GM13976 (cell line): ENCODE measurements around the gene GRID1.

Source experiments
- DNase-seq: peaks from one replicate; pipeline ENCODE4 v3.0.0; 2012; ENCODE audit warnings: low spot score
- in situ Hi-C: fragments of 300-500 bp; cut with MboI; formaldehyde crosslinking; loops from one replicate; pipeline ENCODE4 v1.12.0; 2022; ENCODE audit warnings: low sequenced_read_pairs, mixed read lengths, inconsistent platforms; ENCODE audit not compliant: unreplicated experiment
- TF ChIP-seq, protein P1 (sequence below): IDR thresholded peaks from 2 replicates; pipeline ENCODE4 v1.5.1; 2012; ENCODE audit warnings: borderline replicate concordance, mild to moderate bottlenecking; ENCODE audit not compliant: insufficient read depth; ENCODE audit errors: extremely low read depth, missing control alignments, control extremely low read depth

GRID1 gene

DNA sequence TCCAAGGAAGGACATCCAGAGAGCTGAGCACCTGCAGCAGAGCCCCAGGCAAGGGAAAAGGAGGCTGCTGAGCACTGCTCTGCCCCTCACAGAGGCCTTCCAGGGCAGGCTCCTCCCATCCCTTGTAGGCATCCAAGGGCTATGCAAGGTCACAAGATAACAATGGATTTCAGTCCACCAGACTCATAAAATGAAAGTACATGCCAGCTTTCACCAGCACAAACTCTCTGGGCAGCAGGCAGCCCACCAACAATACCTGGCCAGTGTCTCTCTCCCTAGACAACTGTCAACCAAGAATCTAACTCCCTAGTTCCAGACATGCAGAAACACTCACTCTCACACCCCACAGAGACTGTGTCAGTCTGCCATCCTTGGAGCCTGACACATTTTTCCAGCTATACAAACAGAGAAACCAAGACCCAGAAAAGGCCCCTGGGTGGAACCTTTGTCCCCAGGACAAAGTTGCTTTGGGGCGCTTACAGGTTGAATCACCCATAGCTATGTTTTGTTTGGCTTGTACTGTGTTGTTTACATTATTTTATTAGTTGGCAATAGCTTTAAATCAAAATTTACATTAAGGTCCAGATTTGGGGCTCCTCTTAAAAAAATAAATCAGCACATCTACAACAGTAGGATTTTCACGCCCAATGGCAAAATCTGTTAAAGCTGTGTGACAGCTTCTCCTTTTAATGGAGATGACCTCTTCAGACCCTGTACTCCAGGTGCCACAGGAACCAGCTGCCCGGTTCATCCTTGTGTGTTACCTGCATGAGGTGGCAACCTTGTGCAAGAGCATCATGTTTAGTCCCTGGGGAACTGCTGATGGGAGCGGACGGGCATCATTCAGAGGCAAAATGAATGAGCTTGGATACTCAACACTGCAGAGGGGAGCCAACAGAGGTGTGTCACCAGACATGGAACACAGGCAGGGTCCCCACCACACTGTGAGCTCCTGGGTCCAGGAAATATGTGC, 5.2 kb downstream of the GRID1 start:
- in situ Hi-C loops, result no loop called here
- TF ChIP-seq, protein P1, sequence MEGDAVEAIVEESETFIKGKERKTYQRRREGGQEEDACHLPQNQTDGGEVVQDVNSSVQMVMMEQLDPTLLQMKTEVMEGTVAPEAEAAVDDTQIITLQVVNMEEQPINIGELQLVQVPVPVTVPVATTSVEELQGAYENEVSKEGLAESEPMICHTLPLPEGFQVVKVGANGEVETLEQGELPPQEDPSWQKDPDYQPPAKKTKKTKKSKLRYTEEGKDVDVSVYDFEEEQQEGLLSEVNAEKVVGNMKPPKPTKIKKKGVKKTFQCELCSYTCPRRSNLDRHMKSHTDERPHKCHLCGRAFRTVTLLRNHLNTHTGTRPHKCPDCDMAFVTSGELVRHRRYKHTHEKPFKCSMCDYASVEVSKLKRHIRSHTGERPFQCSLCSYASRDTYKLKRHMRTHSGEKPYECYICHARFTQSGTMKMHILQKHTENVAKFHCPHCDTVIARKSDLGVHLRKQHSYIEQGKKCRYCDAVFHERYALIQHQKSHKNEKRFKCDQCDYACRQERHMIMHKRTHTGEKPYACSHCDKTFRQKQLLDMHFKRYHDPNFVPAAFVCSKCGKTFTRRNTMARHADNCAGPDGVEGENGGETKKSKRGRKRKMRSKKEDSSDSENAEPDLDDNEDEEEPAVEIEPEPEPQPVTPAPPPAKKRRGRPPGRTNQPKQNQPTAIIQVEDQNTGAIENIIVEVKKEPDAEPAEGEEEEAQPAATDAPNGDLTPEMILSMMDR, result no peak
- no peak for DNase-seq

DNA sequence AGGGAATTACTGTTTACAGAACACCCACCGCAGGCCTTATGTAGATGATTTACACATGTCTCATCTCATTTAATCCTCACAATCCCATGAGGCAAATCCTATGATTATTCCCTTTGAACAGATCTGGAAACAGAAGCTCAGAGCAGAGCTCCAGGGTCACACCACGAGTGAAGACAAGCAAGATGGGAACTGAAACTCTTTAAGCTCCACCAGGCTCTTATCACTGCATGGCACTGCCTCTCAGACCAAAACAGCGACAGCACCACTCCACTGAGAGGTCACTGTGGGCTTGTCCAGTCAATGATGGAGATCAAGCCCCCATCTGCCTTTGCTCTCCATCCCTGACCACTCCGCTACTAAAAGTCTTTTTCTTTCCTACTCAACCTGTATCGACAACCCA, 5.9 kb downstream of the GRID1 start:
- no peak for DNase-seq
- TF ChIP-seq, protein P1, result no peak
- in situ Hi-C loops, result no loop called here

DNA sequence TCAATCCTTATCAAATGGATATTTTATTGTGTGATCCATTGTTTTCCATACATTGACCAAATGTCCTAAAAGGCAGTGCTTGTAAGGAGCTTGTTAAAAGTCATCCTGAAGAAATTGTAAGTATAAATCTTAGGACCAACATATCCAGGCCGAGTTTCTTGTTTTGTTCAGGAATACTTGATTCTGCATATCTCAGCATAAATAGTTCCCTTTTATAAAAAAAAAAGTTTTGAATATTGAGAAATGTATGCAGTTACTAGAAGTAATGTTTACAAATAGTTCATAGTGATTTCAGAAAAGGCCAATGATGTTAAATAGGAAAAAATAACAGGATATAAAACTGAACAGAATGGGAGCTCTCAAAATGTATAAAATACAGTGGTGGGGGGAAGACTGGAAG, 6.6 kb downstream of the GRID1 start:
- no peak for DNase-seq
- TF ChIP-seq, protein P1, result no peak
- in situ Hi-C loops, result no loop called here

DNA sequence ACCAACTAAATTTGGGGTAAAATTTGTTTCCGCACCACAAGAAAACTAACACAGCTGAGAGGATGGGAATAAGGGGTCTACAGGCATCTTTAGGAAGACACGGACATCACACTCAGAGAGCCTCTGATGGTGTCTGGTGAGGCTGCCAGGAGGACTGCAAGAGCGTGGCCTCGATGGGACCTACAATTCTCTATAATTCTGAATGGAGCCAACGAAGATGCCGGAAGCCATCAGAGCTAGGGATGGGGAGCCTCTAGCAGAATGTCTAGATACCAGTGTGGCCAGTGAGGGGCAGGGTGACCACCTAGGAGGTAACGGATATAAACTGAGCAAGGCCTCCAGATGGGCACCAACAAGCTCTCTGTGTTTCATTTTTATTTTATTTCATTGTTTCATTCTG, 7.5 kb downstream of the GRID1 start:
- in situ Hi-C loops, result no loop called here

DNA sequence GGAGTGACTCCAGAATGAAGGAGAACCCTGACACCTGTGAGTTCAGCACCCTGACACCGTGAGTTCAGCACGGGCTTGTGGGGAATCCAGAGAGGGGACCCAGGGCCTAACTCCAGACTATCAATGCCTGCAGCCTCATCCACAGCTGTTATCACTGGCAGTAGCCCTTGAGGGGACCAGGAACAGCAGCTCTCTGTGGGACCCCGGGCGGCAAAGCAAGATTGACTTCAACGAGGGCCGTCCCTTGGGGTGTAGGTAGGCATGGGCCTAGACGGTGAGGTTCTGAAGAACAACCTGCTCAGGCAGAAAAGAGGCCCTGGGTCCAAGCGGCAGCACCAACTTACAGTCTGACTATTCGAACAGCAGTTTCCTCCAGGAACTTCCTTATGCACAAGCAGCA, 8.9 kb downstream of the GRID1 start:
- DNase-seq, result no peak
- in situ Hi-C loops, result no loop called here
- TF ChIP-seq, protein P1, result no peak

More for the DNA sequence above, 7.5 kb downstream of the GRID1 start:
- DNase-seq, result no peak
- TF ChIP-seq, protein P1, result no peak

DNA sequence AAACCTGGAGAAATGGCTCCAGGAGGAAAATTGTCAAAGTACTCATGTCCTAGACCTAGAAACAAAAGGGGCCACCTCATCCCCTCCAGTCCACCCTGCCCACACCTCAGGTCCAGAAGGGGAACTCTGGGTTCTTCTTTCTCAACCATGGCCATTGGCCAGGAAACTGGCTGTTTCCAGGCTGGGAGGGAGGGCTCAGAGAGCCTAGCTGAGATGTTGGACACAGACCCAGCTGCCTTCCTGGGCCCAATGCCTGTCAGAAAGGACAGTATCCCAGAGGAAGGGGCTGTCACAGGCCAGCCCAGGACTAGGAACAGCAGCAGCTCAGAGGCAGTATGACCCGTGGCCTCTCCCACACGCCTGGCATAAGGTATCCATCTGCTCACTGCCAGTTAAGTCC, 9.6 kb downstream of the GRID1 start:
- no peak for DNase-seq
- TF ChIP-seq, protein P1, result no peak
- in situ Hi-C loops, result no loop called here

DNA sequence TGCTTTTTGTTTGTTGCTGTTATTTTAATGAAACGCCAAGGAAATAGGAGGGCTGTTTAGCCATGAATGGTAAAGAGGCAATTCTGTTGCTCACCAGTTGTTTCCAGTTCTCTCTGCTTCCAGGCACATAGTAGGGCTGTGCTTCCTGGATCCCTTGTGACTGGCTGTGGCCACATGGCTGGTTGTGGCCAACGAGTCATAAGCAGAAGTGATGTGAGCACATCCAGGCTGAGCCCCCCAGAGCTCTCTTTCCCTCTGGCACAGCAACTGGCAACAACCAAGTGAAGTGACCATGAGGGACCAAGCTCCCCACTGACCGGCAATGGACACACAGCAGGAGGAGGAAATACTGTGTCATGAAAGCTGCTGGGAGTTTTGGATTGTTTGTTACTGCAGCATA, 10.3 kb downstream of the GRID1 start:
- TF ChIP-seq, protein P1, result no peak
- no peak for DNase-seq
- in situ Hi-C loops, result no loop called here
